ENCODE data around the gene LCN15.

Gene LCN15

GRCh38 chr9:136722093-136722968 lies 42.0 kb downstream of the LCN15 start:
- H3K36me3 ChIP-seq (ENCODE audit: insufficient read depth, insufficient read length, low read length), result peaks cover 64% of the 10 kb centered on the region
- TF ChIP-seq YY1 (IDR thresholded peaks at IDR 0.05; ENCODE audit: insufficient read depth, insufficient read length), result no peak
- no peak for TF ChIP-seq SUZ12 (IDR thresholded peaks at IDR 0.05; ENCODE audit: extremely low read depth, insufficient read depth, insufficient read length)
- TF ChIP-seq ZNF274 (IDR thresholded peaks at IDR 0.05; ENCODE audit: low read depth, low read length), result no peak
- H3K4me1 ChIP-seq (ENCODE audit: insufficient read depth, insufficient read length), result peaks cover 39% of the 10 kb centered on the region
- H3K9ac ChIP-seq (ENCODE audit: insufficient read length, low read depth), result no peak overlapping the region
- no peak for DNase-seq (ENCODE audit: low read depth, low spot score)
- no peaks in the 10 kb centered on the region for H3K9me3 ChIP-seq (ENCODE audit: insufficient read depth, low read length)
- no peaks in the 10 kb centered on the region for H3K27me3 ChIP-seq (ENCODE audit: insufficient read depth, insufficient read length)
- no peak overlapping the region for H3K4me3 ChIP-seq (ENCODE audit: insufficient read length, low read depth)

GRCh38 chr9:136721339-136722092 lies 42.8 kb downstream of the LCN15 start:
- no peak overlapping the region for H3K9ac ChIP-seq (ENCODE audit: insufficient read length, low read depth)
- no peak overlapping the region for H3K4me3 ChIP-seq (ENCODE audit: insufficient read length, low read depth)
- TF ChIP-seq YY1 (IDR thresholded peaks at IDR 0.05; ENCODE audit: insufficient read depth, insufficient read length), result no peak
- TF ChIP-seq ZNF274 (IDR thresholded peaks at IDR 0.05; ENCODE audit: low read depth, low read length), result no peak
- TF ChIP-seq SUZ12 (IDR thresholded peaks at IDR 0.05; ENCODE audit: extremely low read depth, insufficient read depth, insufficient read length), result no peak
- DNase-seq (ENCODE audit: low read depth, low spot score), result no peak
- H3K27me3 ChIP-seq (ENCODE audit: insufficient read depth, insufficient read length), result no peaks in the 10 kb centered on the region
- H3K36me3 ChIP-seq (ENCODE audit: insufficient read depth, insufficient read length, low read length), result peaks cover 55% of the 10 kb centered on the region
- peaks cover 34% of the 10 kb centered on the region for H3K4me1 ChIP-seq (ENCODE audit: insufficient read depth, insufficient read length)
- no peaks in the 10 kb centered on the region for H3K9me3 ChIP-seq (ENCODE audit: insufficient read depth, low read length)

- TF ChIP-seq ZNF274 (IDR thresholded peaks at IDR 0.05; ENCODE audit: low read depth, low read length), result no peak
- TF ChIP-seq SUZ12 (IDR thresholded peaks at IDR 0.05; ENCODE audit: extremely low read depth, insufficient read depth, insufficient read length), result no peak
- TF ChIP-seq YY1 (IDR thresholded peaks at IDR 0.05; ENCODE audit: insufficient read depth, insufficient read length), result no peak
- H3K27me3 ChIP-seq (ENCODE audit: insufficient read depth, insufficient read length), result no peaks in the 10 kb centered on the region
- DNase-seq (ENCODE audit: low read depth, low spot score), result no peak
- no peak overlapping the region for H3K4me3 ChIP-seq (ENCODE audit: insufficient read length, low read depth)
- H3K36me3 ChIP-seq (ENCODE audit: insufficient read depth, insufficient read length, low read length), result peaks cover 49% of the 10 kb centered on the region
- H3K9me3 ChIP-seq (ENCODE audit: insufficient read depth, low read length), result no peaks in the 10 kb centered on the region
- peaks cover 30% of the 10 kb centered on the region for H3K4me1 ChIP-seq (ENCODE audit: insufficient read depth, insufficient read length)
- no peak overlapping the region for H3K9ac ChIP-seq (ENCODE audit: insufficient read length, low read depth)
Measured at GRCh38 chr9:136720898-136721338, 43.4 kb downstream of the LCN15 start.

- Histone ChIP-seq H3K9me3 (ENCODE audit: insufficient read depth, low read length) (no peaks in the 10 kb centered on the region), H3K9ac (ENCODE audit: insufficient read length, low read depth) (peak overlapping the region; percentile 64), H3K27me3 (ENCODE audit: insufficient read depth, insufficient read length) (no peaks in the 10 kb centered on the region), H3K4me1 (ENCODE audit: insufficient read depth, insufficient read length) (peaks cover 28% of the 10 kb centered on the region), H3K36me3 (ENCODE audit: insufficient read depth, insufficient read length, low read length) (peaks cover 44% of the 10 kb centered on the region), H3K4me3 (ENCODE audit: insufficient read length, low read depth) (no peak overlapping the region)
- no peak for DNase-seq (ENCODE audit: low read depth, low spot score)
- TF ChIP-seq SUZ12 (IDR thresholded peaks at IDR 0.05; ENCODE audit: extremely low read depth, insufficient read depth, insufficient read length) (no peak), ZNF274 (IDR thresholded peaks at IDR 0.05; ENCODE audit: low read depth, low read length) (no peak), YY1 (IDR thresholded peaks at IDR 0.05; ENCODE audit: insufficient read depth, insufficient read length) (no peak)
Measured at GRCh38 chr9:136720251-136720897, 43.9 kb downstream of the LCN15 start.

GRCh38 chr9:136719195-136719880 lies 45.0 kb downstream of the LCN15 start:
- TF ChIP-seq ZNF274 (IDR thresholded peaks at IDR 0.05; ENCODE audit: low read depth, low read length), result no peak
- no peak for TF ChIP-seq SUZ12 (IDR thresholded peaks at IDR 0.05; ENCODE audit: extremely low read depth, insufficient read depth, insufficient read length)
- Histone ChIP-seq H3K9ac (ENCODE audit: insufficient read length, low read depth) (peak overlapping the region; percentile 64), H3K36me3 (ENCODE audit: insufficient read depth, insufficient read length, low read length) (peaks cover 40% of the 10 kb centered on the region), H3K27me3 (ENCODE audit: insufficient read depth, insufficient read length) (no peaks in the 10 kb centered on the region), H3K4me3 (ENCODE audit: insufficient read length, low read depth) (no peak overlapping the region), H3K4me1 (ENCODE audit: insufficient read depth, insufficient read length) (peaks cover 36% of the 10 kb centered on the region), H3K9me3 (ENCODE audit: insufficient read depth, low read length) (no peaks in the 10 kb centered on the region)
- DNase-seq (ENCODE audit: low read depth, low spot score), result no peak

GRCh38 chr9:136718345-136719194 lies 45.7 kb downstream of the LCN15 start:
- Histone ChIP-seq H3K4me3 (ENCODE audit: insufficient read length, low read depth) (no peak overlapping the region), H3K36me3 (ENCODE audit: insufficient read depth, insufficient read length, low read length) (peaks cover 32% of the 10 kb centered on the region), H3K9me3 (ENCODE audit: insufficient read depth, low read length) (no peaks in the 10 kb centered on the region), H3K27me3 (ENCODE audit: insufficient read depth, insufficient read length) (no peaks in the 10 kb centered on the region), H3K4me1 (ENCODE audit: insufficient read depth, insufficient read length) (peaks cover 44% of the 10 kb centered on the region), H3K9ac (ENCODE audit: insufficient read length, low read depth) (peak overlapping the region; percentile 17)
- no peak for TF ChIP-seq SUZ12 (IDR thresholded peaks at IDR 0.05; ENCODE audit: extremely low read depth, insufficient read depth, insufficient read length)
- TF ChIP-seq ZNF274 (IDR thresholded peaks at IDR 0.05; ENCODE audit: low read depth, low read length), result no peak
- no peak for TF ChIP-seq YY1 (IDR thresholded peaks at IDR 0.05; ENCODE audit: insufficient read depth, insufficient read length)
- no peak for DNase-seq (ENCODE audit: low read depth, low spot score)

Measured in NT2/D1 (cell line).